ENCODE results near the gene STAT3. TPM values are rescaled to one million over a fixed set of nuclear protein-coding genes. Genes with fewer than 3 reads are reported as not detected.
A peak's percentile ranks its signal among the peaks of the same experiment; 100 is the strongest.

The STAT3 gene
- total and polyA plus RNA-seq, 8 donors = 31.3 to 207 (median 104) TPM

DNA sequence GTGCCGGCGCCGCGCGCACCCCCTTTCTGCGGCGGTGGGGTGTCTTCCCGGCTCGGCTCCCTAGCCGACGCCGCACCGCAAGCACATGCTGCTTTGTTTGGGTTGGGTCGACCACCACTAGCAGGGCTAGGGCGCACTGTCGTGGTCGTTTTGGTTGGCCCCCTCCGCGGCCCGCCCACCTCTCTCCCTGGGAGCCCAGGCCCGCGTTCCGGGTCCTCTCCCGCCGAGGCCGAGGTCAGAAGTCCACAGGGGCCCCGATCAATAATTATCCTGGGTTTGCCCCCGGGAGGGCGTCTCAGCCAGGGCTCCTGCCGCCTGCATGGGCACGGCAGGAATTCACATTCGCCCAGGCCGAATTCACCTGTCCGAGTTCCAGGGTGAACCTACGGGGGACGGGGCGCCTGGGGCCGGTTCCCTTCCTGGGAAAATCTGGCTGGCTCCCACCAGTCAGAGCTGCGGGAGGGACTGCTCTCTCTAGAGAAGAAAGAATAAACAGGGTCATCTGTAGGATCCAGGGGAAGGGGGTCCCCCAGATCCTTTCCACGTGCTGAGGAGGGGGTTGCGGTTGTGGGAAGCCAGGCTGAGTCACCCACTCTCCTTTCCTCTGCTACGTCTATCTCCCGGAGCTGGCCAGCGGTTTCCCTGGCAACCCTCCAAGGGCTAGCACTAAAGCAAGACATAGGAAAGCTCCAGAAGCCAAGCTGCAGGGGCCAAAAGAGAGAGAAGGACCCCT lies 111.5 kb downstream of the STAT3 start:
- 1 to 3% (median 1%) methylated on average over 21 to 44 of the region's 44 CpGs for WGBS, 5 donors
- Histone ChIP-seq H3K4me1 (peaks cover 14 to 44% (median 32%) of the 10 kb centered on the region in 4 donors), H3K27me3 (no peaks in the 10 kb centered on the region), H3K4me3 (peak overlapping the region; percentile 90 to 98 (median 92)), H3K9me3 (no peaks in the 10 kb centered on the region), H3K36me3 (no peaks in the 10 kb centered on the region), H3K27ac (peak overlapping the region; percentile 91 to 98 (median 93))
- intact Hi-C loops (cut with DNase I; ENCODE audit: low total_unique reads) = no loop called here
- peak; percentile 74 to 87 for DNase-seq
- peak in 1 of 3 donors; percentile 40 for TF ChIP-seq POLR2AphosphoS5 (IDR thresholded peaks at IDR 0.05)
- TF ChIP-seq EP300 (IDR thresholded peaks at IDR 0.05) = no peak
- no peak for TF ChIP-seq POLR2A (IDR thresholded peaks at IDR 0.05)

DNA sequence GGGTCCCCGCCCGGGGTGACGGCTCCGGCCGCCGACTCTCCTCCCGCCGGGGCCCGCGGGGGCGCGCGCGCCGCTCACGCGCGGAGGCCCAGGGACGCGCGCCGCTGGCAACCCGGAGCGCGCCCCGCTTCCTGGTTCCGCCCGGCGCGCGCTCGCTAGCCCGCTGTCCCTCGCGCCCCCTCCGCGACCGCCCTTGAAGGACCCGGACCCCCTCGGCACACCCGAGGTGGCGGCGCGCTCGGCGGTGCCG lies 112.0 kb downstream of the STAT3 start, which contains the start of gene STAT5B:
Gene STAT5B (minus strand): TSS at position 33 of the 250 bp plus-strand sequence. CDS start 44,264 bp downstream, outside the sequence.
- no peak for TF ChIP-seq POLR2A (IDR thresholded peaks at IDR 0.05)
- TF ChIP-seq, protein P1, sequence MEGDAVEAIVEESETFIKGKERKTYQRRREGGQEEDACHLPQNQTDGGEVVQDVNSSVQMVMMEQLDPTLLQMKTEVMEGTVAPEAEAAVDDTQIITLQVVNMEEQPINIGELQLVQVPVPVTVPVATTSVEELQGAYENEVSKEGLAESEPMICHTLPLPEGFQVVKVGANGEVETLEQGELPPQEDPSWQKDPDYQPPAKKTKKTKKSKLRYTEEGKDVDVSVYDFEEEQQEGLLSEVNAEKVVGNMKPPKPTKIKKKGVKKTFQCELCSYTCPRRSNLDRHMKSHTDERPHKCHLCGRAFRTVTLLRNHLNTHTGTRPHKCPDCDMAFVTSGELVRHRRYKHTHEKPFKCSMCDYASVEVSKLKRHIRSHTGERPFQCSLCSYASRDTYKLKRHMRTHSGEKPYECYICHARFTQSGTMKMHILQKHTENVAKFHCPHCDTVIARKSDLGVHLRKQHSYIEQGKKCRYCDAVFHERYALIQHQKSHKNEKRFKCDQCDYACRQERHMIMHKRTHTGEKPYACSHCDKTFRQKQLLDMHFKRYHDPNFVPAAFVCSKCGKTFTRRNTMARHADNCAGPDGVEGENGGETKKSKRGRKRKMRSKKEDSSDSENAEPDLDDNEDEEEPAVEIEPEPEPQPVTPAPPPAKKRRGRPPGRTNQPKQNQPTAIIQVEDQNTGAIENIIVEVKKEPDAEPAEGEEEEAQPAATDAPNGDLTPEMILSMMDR (IDR thresholded peaks at IDR 0.05) = no peak
- no peak for TF ChIP-seq EP300 (IDR thresholded peaks at IDR 0.05)
- TF ChIP-seq POLR2AphosphoS5 (IDR thresholded peaks at IDR 0.05) = no peak
- WGBS, 5 donors = 0 to 1% (median 1%) methylated on average over 22 to 47 of the region's 47 CpGs; no CpG with 5 or more reads in 1 of the 5 donors
- peak; percentile 80 to 91 for DNase-seq
- intact Hi-C loops (cut with DNase I; ENCODE audit: low total_unique reads) = no loop called here
- H3K9me3 ChIP-seq = no peaks in the 10 kb centered on the region
- H3K36me3 ChIP-seq = no peaks in the 10 kb centered on the region
- peak within 1 kb of the TSS; percentile 90 to 98 (median 92) for H3K4me3 ChIP-seq
- H3K27ac ChIP-seq = peak within 1 kb of the TSS; percentile 91 to 98 (median 93)
- no peaks in the 10 kb centered on the region for H3K27me3 ChIP-seq
- peaks cover 14 to 49% (median 35%) of the 10 kb centered on the region in 4 donors for H3K4me1 ChIP-seq

DNA sequence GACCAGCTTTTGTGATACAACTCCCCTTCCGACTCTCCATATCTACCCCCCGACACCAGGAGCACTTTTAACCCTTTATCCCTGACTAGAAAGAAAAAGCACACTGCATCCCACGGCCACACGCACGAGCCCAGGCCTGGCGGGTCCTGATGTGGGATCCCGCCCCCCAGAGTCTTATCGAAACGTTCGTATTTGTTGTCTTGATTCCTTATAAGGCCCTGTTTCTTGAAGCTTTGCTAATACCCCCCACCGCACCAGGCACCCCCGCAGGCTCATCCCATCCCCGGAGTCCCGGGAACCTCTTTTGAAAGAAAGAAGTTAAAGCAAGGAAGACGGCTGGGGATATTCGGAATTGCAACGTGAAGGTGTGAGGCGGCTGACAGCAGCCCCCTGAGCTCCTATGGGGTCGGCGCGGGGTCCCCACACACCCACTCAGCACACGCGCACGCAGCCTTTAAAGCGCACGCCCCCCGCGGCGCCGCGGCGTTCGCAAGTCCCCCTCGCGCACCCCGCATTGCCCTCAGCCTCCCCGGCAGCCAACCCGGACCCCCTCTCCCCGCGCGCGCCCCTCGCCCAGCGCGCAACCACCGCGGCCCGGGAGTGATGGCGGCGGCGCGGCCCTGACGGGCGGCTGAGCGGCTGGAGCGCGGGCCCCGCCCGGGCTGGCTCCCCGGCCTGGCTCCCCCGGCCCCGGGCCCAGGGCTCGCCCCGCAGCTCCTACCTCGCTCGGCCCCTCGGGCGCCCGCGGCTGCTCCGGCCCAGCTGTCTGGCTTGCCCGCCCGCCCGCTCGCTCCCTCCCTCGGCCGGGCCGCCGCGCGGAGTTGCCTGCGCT lies 112.5 kb downstream of the STAT3 start:
- WGBS, 5 donors = 0 to 3% (median 1%) methylated on average over 20 to 82 of the region's 82 CpGs
- DNase-seq = peak in 1 of 2 donors; percentile 65
- TF ChIP-seq, protein P1 (IDR thresholded peaks at IDR 0.05) = no peak
- TF ChIP-seq EP300 (IDR thresholded peaks at IDR 0.05) = no peak
- peak in 2 of 3 donors; percentile 34 to 51 for TF ChIP-seq POLR2AphosphoS5 (IDR thresholded peaks at IDR 0.05)
- no peak for TF ChIP-seq POLR2A (IDR thresholded peaks at IDR 0.05)
- Histone ChIP-seq H3K36me3 (no peaks in the 10 kb centered on the region), H3K4me1 (peaks cover 18 to 54% (median 37%) of the 10 kb centered on the region in 4 donors), H3K27ac (peak overlapping the region; percentile 88 to 98 (median 93)), H3K27me3 (no peaks in the 10 kb centered on the region), H3K4me3 (peak overlapping the region; percentile 90 to 98 (median 92)), H3K9me3 (no peaks in the 10 kb centered on the region)
- intact Hi-C loops (cut with DNase I; ENCODE audit: low total_unique reads) = no loop called here

DNA sequence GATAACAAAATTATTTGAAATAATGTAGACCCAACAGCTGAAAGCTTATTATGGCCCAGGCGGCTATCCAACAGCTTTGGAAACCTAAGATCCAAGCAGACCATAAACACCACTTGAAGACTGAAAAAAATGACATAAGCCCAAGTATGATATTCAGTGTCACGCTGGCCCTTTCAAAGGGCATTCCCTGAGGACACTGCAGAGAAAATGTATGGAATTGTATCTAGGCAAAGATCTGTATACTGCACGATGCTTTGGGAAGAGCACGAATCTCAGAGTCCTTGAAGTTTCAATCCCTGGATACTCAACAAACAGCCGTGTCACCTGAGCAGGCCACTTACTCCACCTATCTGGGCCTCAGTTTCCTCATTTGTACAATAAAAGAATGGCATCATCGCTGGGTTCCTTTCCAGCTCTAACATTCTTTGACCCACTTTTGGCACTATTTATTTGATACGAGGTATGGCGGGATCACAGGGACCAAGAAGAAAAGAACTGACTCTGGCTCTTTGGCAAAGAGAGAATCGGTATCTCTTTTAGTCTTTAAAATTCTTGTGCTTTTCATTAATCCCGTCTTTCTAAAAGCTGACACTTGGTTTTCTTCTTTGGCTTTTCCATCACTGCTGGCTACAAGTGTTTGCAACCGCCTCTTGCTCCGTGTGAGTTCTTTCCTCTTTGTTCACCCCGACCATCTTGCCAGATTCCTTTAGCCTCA lies 113.3 kb downstream of the STAT3 start:
- no peak for TF ChIP-seq POLR2AphosphoS5 (IDR thresholded peaks at IDR 0.05)
- TF ChIP-seq POLR2A (IDR thresholded peaks at IDR 0.05) = no peak
- TF ChIP-seq, protein P1 (IDR thresholded peaks at IDR 0.05) = no peak
- no peak for TF ChIP-seq EP300 (IDR thresholded peaks at IDR 0.05)
- H3K27ac ChIP-seq = peak overlapping the region; percentile 88 to 98 (median 93)
- no peak for DNase-seq
- H3K4me3 ChIP-seq = peak overlapping the region; percentile 90 to 98 (median 92)
- H3K36me3 ChIP-seq = no peaks in the 10 kb centered on the region
- intact Hi-C loops (cut with DNase I; ENCODE audit: low total_unique reads) = no loop called here
- H3K9me3 ChIP-seq = no peaks in the 10 kb centered on the region
- peaks cover 18 to 62% (median 40%) of the 10 kb centered on the region in 4 donors for H3K4me1 ChIP-seq
- 20 to 28% (median 26%) methylated on average over 13 of the region's 13 CpGs for WGBS, 5 donors
- H3K27me3 ChIP-seq = no peaks in the 10 kb centered on the region

Measured in stomach (tissue), 9 donors.